Middle frontal gyrus (tissue), 1 donor: ENCODE results near the gene CSDE1.

Experiments
- DNase-seq: peaks from one replicate; pipeline ENCODE4 v3.0.0-alpha.2; 2015; ENCODE audit warnings: low spot score; ENCODE audit errors: extremely low spot score

Gene CSDE1

DNA sequence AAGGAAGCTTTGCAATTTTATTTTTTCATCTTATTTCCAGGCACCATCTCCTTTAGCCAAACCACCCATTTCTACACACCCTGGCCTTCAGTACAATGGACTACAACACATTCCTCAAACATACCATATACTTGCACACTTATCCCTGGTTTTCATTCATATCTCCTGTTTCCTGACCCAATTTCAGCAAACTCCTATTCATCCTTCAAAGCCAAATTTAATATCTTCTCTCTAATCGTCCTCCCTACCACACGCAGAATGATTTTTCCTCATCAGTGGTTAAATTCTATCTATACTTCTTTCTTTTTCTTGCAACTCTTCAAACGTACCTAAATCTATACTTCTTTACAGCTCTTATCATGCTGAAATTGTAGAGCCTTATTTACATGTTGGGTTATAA lies 90.8 kb downstream of the CSDE1 start:
- DNase-seq: no peak
